Cardiac fibroblast (primary cell): ENCODE measurements around the gene MED4.
"Not testable (repeated sequence)": the region's sequence is repeated elsewhere in the genome, so short reads cannot be mapped to it uniquely, and the experiment has no call there.

ENCODE experiments used
- DNase-seq, 2 donors: peaks; one replicate each; pipeline versions ENCODE4 v3.0.0 to v3.0.0-alpha.2; 2010; ENCODE audit warnings: low read depth in 2 of 2
- H3K4me3 ChIP-seq, 2 donors: replicated peaks in 1 of 2; 1 replicate in 1 of 2; 2 replicates in 1 of 2; pipeline ENCODE4 v1.5.1; 2011; ENCODE audit warnings: low read depth in 2 of 2, low read length in 2 of 2, mild to moderate bottlenecking in 2 of 2, moderate library complexity in 1 of 2
- TF ChIP-seq, protein P1 (sequence below): IDR thresholded peaks from one replicate; pipeline ENCODE4 v1.5.1; 2011; ENCODE audit warnings: low read depth, mild to moderate bottlenecking, low read length, inconsistent platforms

MED4 gene

DNA sequence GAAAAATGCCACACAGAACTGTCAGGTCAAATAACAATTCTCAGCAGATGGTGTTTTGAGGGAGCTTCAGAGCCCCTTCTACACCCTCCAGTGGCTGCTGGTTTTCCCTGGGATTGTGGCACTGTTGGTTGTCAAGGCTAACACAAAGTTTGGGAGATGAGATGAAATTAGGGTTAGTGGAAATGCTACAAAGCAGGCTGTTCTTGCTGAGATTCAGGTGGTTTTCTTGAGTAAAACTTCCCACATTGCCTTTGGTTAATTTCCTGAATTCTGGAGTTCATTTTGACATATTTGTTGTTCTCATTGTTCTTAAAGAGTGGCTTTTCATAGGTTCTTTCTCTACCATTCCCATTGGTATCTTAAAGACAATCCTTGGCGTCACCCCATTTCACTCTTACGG, 22.1 kb downstream of the MED4 start:
- H3K4me3 ChIP-seq = no peak overlapping the region
- TF ChIP-seq, protein P1, sequence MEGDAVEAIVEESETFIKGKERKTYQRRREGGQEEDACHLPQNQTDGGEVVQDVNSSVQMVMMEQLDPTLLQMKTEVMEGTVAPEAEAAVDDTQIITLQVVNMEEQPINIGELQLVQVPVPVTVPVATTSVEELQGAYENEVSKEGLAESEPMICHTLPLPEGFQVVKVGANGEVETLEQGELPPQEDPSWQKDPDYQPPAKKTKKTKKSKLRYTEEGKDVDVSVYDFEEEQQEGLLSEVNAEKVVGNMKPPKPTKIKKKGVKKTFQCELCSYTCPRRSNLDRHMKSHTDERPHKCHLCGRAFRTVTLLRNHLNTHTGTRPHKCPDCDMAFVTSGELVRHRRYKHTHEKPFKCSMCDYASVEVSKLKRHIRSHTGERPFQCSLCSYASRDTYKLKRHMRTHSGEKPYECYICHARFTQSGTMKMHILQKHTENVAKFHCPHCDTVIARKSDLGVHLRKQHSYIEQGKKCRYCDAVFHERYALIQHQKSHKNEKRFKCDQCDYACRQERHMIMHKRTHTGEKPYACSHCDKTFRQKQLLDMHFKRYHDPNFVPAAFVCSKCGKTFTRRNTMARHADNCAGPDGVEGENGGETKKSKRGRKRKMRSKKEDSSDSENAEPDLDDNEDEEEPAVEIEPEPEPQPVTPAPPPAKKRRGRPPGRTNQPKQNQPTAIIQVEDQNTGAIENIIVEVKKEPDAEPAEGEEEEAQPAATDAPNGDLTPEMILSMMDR = no peak
- DNase-seq = no peak

- TF ChIP-seq, protein P1 = no peak
- H3K4me3 ChIP-seq = no peak overlapping the region
- DNase-seq = peak in 1 of 2 donors; percentile 46
Measured at GRCh38 chr13:48072304-48072703, 22.6 kb downstream of the MED4 start.

DNA sequence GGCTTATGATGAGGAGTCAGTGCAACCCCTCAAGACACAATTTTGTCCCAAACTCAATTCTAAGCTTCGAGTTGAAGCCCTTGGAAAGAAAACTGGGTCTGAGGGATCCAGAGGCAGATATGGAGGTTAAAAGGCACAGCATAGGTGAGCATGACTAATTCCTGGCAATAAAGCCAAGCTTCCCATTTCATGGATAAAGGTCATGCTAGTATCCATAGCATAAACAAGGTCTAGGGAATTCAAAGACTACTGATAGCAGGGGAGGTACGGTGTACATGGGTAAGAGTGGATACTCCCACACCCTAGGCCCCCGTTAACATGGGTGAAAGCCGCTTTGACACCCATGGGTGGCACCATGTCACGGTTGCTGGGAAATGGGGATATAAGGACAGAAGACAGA, 24.0 kb downstream of the MED4 start:
- no peak for DNase-seq
- TF ChIP-seq, protein P1 = no peak
- no peak overlapping the region for H3K4me3 ChIP-seq

DNA sequence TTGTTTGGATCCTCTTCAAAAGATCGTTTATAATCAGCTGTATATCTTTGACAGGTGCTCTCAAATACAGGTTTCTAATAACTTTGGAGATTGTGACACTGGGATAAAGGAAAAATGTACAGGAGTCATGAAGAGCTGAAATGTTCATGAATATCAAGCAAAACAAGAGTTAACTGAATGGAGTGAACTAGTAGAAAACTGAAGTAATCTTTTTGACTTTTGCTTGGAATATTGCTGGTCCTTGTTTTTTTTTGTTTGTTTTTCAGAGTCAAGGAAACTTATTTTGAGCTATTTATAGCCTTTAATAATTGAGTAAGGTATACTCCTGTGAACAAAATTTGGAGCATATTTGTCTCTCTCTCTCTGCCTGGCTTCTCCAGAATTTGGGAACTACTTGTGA, 25.3 kb downstream of the MED4 start:
- DNase-seq = no peak
- H3K4me3 ChIP-seq = no peak overlapping the region
- TF ChIP-seq, protein P1 = no peak

GRCh38 chr13:48068952-48069351, 26.0 kb downstream of the MED4 start:
- no peak overlapping the region for H3K4me3 ChIP-seq
- DNase-seq = no peak
- TF ChIP-seq, protein P1 = no peak

DNA sequence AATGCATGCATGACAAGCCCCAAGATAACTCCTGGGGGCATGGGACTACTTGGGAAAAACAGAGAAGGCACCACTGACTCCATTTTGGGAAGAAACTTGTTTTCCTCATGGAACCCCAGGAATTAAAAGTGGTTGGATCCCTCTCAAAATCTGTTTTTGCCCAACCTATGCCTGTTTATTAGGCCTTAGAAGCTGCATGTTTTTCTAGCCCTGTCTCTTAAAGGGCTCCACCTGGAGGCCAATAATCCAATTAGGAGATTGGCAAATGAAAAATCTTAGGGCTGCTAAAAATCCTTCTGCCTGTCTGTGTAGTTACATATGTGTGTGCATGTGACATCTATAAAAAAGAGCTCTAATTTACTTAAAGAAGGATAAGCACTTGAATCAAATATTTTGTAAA, 26.9 kb downstream of the MED4 start:
- no peak overlapping the region for H3K4me3 ChIP-seq
- DNase-seq = no peak
- TF ChIP-seq, protein P1 = no peak

DNA sequence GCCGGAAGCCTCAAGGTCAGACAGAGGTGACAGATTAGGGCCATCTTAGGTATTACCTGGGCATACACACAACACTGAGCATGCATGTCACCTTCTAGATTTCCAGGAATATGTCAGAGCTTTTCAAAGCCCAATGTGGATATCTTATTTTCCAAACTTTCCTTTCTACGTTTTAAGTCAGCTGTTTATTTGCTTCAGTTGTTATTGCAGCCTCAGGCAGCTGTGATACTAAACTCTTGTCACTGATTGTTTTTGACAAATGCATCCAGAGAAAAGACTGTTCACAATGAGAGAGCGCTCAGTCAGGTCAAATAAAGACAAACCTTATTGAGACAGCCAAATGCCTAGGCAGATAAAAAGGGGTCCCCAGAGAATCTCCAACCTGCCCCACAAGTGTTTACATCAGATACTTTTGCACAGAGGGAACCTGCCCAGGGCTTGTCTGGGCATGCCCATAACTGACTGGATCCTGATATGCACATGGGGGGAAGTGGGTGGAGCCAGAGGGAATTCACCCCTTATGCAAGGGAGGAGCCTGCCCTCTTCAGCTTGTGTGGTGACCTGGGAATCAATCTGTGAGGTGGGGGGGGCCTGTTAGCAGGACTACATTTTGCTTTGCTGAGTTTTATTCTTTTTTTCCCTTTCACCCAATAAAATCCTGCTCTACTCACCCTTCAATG, 28.5 kb downstream of the MED4 start:
- H3K4me3 ChIP-seq = no peak overlapping the region
- peak; percentile 2 to 46 for DNase-seq
- TF ChIP-seq, protein P1 = no peak

GRCh38 chr13:48059951-48060350, 35.0 kb downstream of the MED4 start:
- DNase-seq = not testable (repeated sequence)

GRCh38 chr13:48058536-48058935, 36.4 kb downstream of the MED4 start:
- DNase-seq, H3K4me3 ChIP-seq: not testable (repeated sequence)

More at GRCh38 chr13:48059951-48060350, 35.0 kb downstream of the MED4 start:
- H3K4me3 ChIP-seq = not testable (repeated sequence)
